Pancreas (tissue), 10 donors: ENCODE data around the gene ARSG. TPM values are rescaled to one million over a fixed set of nuclear protein-coding genes. Genes with fewer than 3 reads are reported as not detected.
A peak's percentile ranks its signal among the peaks of the same experiment; 100 is the strongest.
"Not testable (repeated sequence)": the region's sequence is repeated elsewhere in the genome, so short reads cannot be mapped to it uniquely, and the experiment has no call there.

ENCODE experiments used
- ATAC-seq, 4 donors: fragments of 200-7000 bp; cut with Tn5 transposase; one replicate each; pipeline versions ENCODE4 v1.8.0 to v1.9.1; 2020; ENCODE audit warnings: mild to moderate bottlenecking in 4 of 4, moderate library complexity in 4 of 4
- DNase-seq, 6 donors: peaks; one replicate each; pipeline ENCODE4 v3.0.0-alpha.2; 2020
- FAIRE-seq: peaks from 2 replicates; lab custom pipeline; 2012; peaks lifted over from hg19 to GRCh38; lab: Jason Lieb, UNC
- H3K27ac ChIP-seq, 4 donors: fragments of 200-600 bp; sonication (generic); 1 replicate in 3 of 4; 2 replicates in 1 of 4; pipeline versions ENCODE4 v1.5.0 to v1.8.0; 2020
- H3K27me3 ChIP-seq, 4 donors: fragments of 200-600 bp; one replicate each; pipeline ENCODE4 v1.8.0; 2021
- H3K36me3 ChIP-seq, 3 donors: fragments of 200-600 bp; sonication (generic) in 1 of 3; one replicate each; pipeline versions ENCODE4 v1.5.0 to v1.8.0; 2020 to 2021
- H3K4me1 ChIP-seq, 3 donors: fragments of 200-600 bp; one replicate each; pipeline ENCODE4 v1.8.0; 2021
- H3K4me3 ChIP-seq, 4 donors: fragments of 200-600 bp; sonication (generic) in 2 of 4; one replicate each; pipeline versions ENCODE4 v1.5.0 to v1.8.0; 2020 to 2021
- H3K9me3 ChIP-seq, 4 donors: fragments of 200-600 bp; one replicate each; pipeline ENCODE4 v1.8.0; 2021
- CTCF ChIP-seq, 4 donors: fragments of 200-600 bp; sonication (generic) in 3 of 4; IDR thresholded peaks; one replicate each; pipeline versions ENCODE4 v1.5.0 to v1.8.0; 2021; ENCODE audit warnings: antibody characterized with exemption in 4 of 4
- WGBS, 2 donors: extraction: QIAGEN DNeasy Blood & Tissue Kit; methylation state at CpG; one replicate each; pipeline ENCODE4 v1.1.7; 2013; 5-methylcytosine and 5-hydroxymethylcytosine counted together
- intact Hi-C, 3 donors: fragments of 100-400 bp; cut with DNase I; formaldehyde crosslinking; loops; one replicate each; pipeline versions ENCODE4 v1.11.1 to v1.14.2; 2022
- polyA plus RNA-seq, 2 donors: library from polyadenylated mRNA; stranded (reverse); fragments of 200-250 nt; gene quantifications; one replicate each; pipeline ENCODE4 v1.2.3, GENCODE V29; 2013
- total RNA-seq, 6 donors: library from RNA; stranded (reverse); fragmentation: NEBNext Ultra II Directional in 4 of 6; extraction: Animal tissue kit (Norgen Biotek cat#: 25700) in 4 of 6; gene quantifications; one replicate each; pipeline versions ENCODE4 v1.2.1 to v1.2.4, GENCODE V29; 2021 to 2023
- donor health status: healthy with polysubstance abuse.
- donor health status: DM: no; HTN: no; CAD: no; lungs with moderate emphysema.
- donor health status: DM: no; HTN: no; CAD: no.
- donor health status: control.
- donor health status: control.
- donor health status: Bipolar disorder and iron deficiency.
- donor health status: DM: yes; HTN: yes; CAD: no.
- donor health status: DM: no; HTN: no; CAD: no.
- donor health status: DM: no; HTN: no; CAD: no.
- donor health status: DM: yes; HTN: yes; CAD: no.

ARSG gene
- total and polyA plus RNA-seq, 8 donors = 0.46 to 2.5 (median 1.4) TPM

- Histone ChIP-seq H3K27ac (no peak overlapping the region), H3K36me3 (no peaks in the 10 kb centered on the region), H3K4me3 (no peak overlapping the region), H3K27me3 (no peaks in the 10 kb centered on the region), H3K4me1 (peaks cover 13 to 21% (median 21%) of the 10 kb centered on the region in 3 donors), H3K9me3 (no peaks in the 10 kb centered on the region)
- WGBS, 2 donors = 92 to 97% methylated on average over 8 of the region's 8 CpGs
- ATAC-seq = no peak
- no peak for FAIRE-seq
- no peak for DNase-seq
- intact Hi-C loops = no loop called here
- no peak for TF ChIP-seq CTCF (IDR thresholded peaks at IDR 0.05)
These were observed 84.3 kb downstream of the ARSG start for GRCh38 chr17:68375566-68375965.

GRCh38 chr17:68376178-68376577 lies 84.9 kb downstream of the ARSG start:
- intact Hi-C loops, DNase-seq, FAIRE-seq, H3K4me3 ChIP-seq, ATAC-seq, H3K27me3 ChIP-seq, H3K9me3 ChIP-seq, H3K27ac ChIP-seq, H3K36me3 ChIP-seq: not testable (repeated sequence)
- peaks cover 13 to 21% (median 21%) of the 10 kb centered on the region in 3 donors for H3K4me1 ChIP-seq
- WGBS, 2 donors = 87 to 90% methylated on average over 2 of the region's 2 CpGs

- H3K4me1 ChIP-seq = peaks cover 13 to 21% (median 21%) of the 10 kb centered on the region in 3 donors
- ATAC-seq (no peak), FAIRE-seq (no peak), DNase-seq (peak in 1 of 6 donors; percentile 58)
- intact Hi-C loops = no loop called here
- peak overlapping the region; percentile 74 to 92 (median 84) for H3K27ac ChIP-seq
- 51 to 54% methylated on average over 8 of the region's 8 CpGs for WGBS, 2 donors
- H3K36me3 ChIP-seq = no peaks in the 10 kb centered on the region
- H3K4me3 ChIP-seq = peak overlapping the region in 1 of 4 donors; percentile 20
- TF ChIP-seq CTCF (IDR thresholded peaks at IDR 0.05) = no peak
- H3K9me3 ChIP-seq = no peaks in the 10 kb centered on the region
- H3K27me3 ChIP-seq = no peaks in the 10 kb centered on the region
These were observed 86.5 kb downstream of the ARSG start for GRCh38 chr17:68377771-68378267.

- Histone ChIP-seq H3K27ac (peak overlapping the region; percentile 74 to 92 (median 84)), H3K4me3 (peak overlapping the region in 1 of 4 donors; percentile 20), H3K4me1 (peaks cover 13 to 21% (median 21%) of the 10 kb centered on the region in 3 donors), H3K36me3 (no peaks in the 10 kb centered on the region), H3K9me3 (no peaks in the 10 kb centered on the region), H3K27me3 (no peaks in the 10 kb centered on the region)
- ATAC-seq (peak; percentile 88 to 93 (median 90)), DNase-seq (peak; percentile 74 to 91 (median 81)), FAIRE-seq (no peak)
- 8 to 10% methylated on average over 21 of the region's 21 CpGs for WGBS, 2 donors
- intact Hi-C loops = no loop called here
- no peak for TF ChIP-seq CTCF (IDR thresholded peaks at IDR 0.05)
These were observed 87.2 kb downstream of the ARSG start for GRCh38 chr17:68378268-68379176.

GRCh38 chr17:68379177-68379510 lies 87.8 kb downstream of the ARSG start:
- no peak for TF ChIP-seq CTCF (IDR thresholded peaks at IDR 0.05)
- no peak for FAIRE-seq

More at GRCh38 chr17:68379177-68379510, 87.8 kb downstream of the ARSG start:
- no peak for ATAC-seq
- 62% methylated on average over 3 of the region's 3 CpGs for WGBS, 2 donors
- Histone ChIP-seq H3K27me3 (no peaks in the 10 kb centered on the region), H3K4me3 (no peak overlapping the region), H3K4me1 (peaks cover 13 to 21% (median 21%) of the 10 kb centered on the region in 3 donors), H3K9me3 (no peaks in the 10 kb centered on the region), H3K27ac (peak overlapping the region; percentile 74 to 92 (median 84)), H3K36me3 (no peaks in the 10 kb centered on the region)
- DNase-seq = no peak
- intact Hi-C loops = no loop called here
